HepG2 (cell line): ENCODE measurements around the gene PRICKLE2. TPM values are rescaled to one million over a fixed set of nuclear protein-coding genes. Genes with fewer than 3 reads are reported as not detected.

Experiments
- ATAC-seq: fragments of 200-7000 bp; cut with Tn5 transposase; 3 replicates; pipeline ENCODE4 v1.9.1; 2020; ENCODE audit warnings: mild to moderate bottlenecking, moderate library complexity
- BruUV-seq: library from RNA; stranded (reverse); fragments of 400-500 nt; replicated peaks from 2 replicates; lab custom pipeline; 2021; lab: Mats Ljungman, UMichigan
- CTCF ChIA-PET: fragments of 300-600 bp; formaldehyde crosslinking; extraction: SDS; loops from one replicate; lab custom pipeline; 2021; ENCODE audit warnings: low total read pairs, inconsistent platforms, low intra/inter-chr PET ratio; lab: Yijun Ruan, JAX
- POLR2A ChIA-PET: fragments of 350-600 bp; sonication (Branson Sonifier 250); formaldehyde crosslinking; loops from one replicate; lab custom pipeline; 2020; ENCODE audit warnings: antibody characterized with exemption, inconsistent platforms; lab: Yijun Ruan, JAX
- DNase-seq: peaks from one replicate; pipeline ENCODE4 v3.0.0-alpha.2; 2015; ENCODE audit warnings: low spot score
- FAIRE-seq: peaks from 3 replicates; lab custom pipeline; 2011; peaks lifted over from hg19 to GRCh38; lab: Jason Lieb, UNC
- H2AFZ ChIP-seq: one replicate; pipeline ENCODE4 v1.6.1; 2011; ENCODE audit warnings: low read length, inconsistent platforms
- H3K27ac ChIP-seq: fragments of 300-600 bp; 3 replicates; pipeline ENCODE4 v1.8.0; 2011; ENCODE audit warnings: mixed run types, mild to moderate bottlenecking, mixed read lengths, low read length, inconsistent platforms; ENCODE audit not compliant: insufficient read depth; ENCODE audit errors: extremely low read length
- H3K27me3 ChIP-seq, 2 experiments: fragments of 200-600 bp in 1 of 2; 2 replicates in 1 of 2; 3 replicates in 1 of 2; pipeline versions ENCODE4 v1.6.0 to v1.8.0; 2011; ENCODE audit warnings: low read length in 2 of 2, mild to moderate bottlenecking in 2 of 2, moderate library complexity in 2 of 2, inconsistent platforms in 1 of 2; ENCODE audit not compliant: insufficient read depth in 2 of 2, control insufficient read depth in 1 of 2
- H3K36me3 ChIP-seq, 2 experiments: fragments of 200-600 bp in 1 of 2; replicated peaks in 1 of 2; 2 replicates in 1 of 2; 3 replicates in 1 of 2; pipeline versions ENCODE4 v1.5.1 to v1.8.0; 2011; ENCODE audit warnings: low read length in 2 of 2, inconsistent platforms in 1 of 2; ENCODE audit not compliant: insufficient read depth in 2 of 2, control insufficient read depth in 1 of 2
- H3K4me1 ChIP-seq: 2 replicates; pipeline ENCODE4 v1.5.1; 2012; ENCODE audit warnings: low read length, inconsistent platforms; ENCODE audit not compliant: insufficient read depth
- H3K4me2 ChIP-seq: 2 replicates; pipeline ENCODE4 v1.6.0; 2011; ENCODE audit warnings: low read depth, low read length, inconsistent platforms
- H3K4me3 ChIP-seq, 3 experiments: fragments of 200-600 bp in 1 of 3; sonication (generic), shearing (Covaris generic) in 1 of 3; replicated peaks in 1 of 3; 2 replicates each; pipeline ENCODE4 v1.5.1; 2011 to 2016; ENCODE audit warnings: low read length in 3 of 3, inconsistent platforms in 2 of 3, low read depth in 2 of 3, mild to moderate bottlenecking in 2 of 3, control low read depth in 1 of 3, mixed read lengths in 1 of 3; ENCODE audit not compliant: insufficient read depth in 1 of 3
- H3K79me2 ChIP-seq: one replicate; pipeline ENCODE4 v1.6.1; 2011; ENCODE audit warnings: low read length, inconsistent platforms; ENCODE audit not compliant: insufficient read depth
- H3K9ac ChIP-seq: 2 replicates; pipeline ENCODE4 v1.6.0; 2011; ENCODE audit warnings: mild to moderate bottlenecking, low read depth, low read length, inconsistent platforms; ENCODE audit not compliant: insufficient read depth
- H3K9me3 ChIP-seq: 2 replicates; pipeline ENCODE4 v1.5.1; 2012; ENCODE audit warnings: mild to moderate bottlenecking, low read length
- H4K20me1 ChIP-seq: 2 replicates; pipeline ENCODE4 v1.6.0; 2011; ENCODE audit warnings: inconsistent platforms, mild to moderate bottlenecking, low read length, moderate library complexity; ENCODE audit not compliant: insufficient read depth
- CBFB ChIP-seq: sonication (generic); formaldehyde crosslinking; IDR thresholded peaks from 2 replicates; pipeline ENCODE4 v1.4.0; 2020; ENCODE audit warnings: missing genetic modification reagents
- KMT2B ChIP-seq: IDR thresholded peaks from 2 replicates; pipeline ENCODE4 v1.6.1; 2016; ENCODE audit warnings: missing genetic modification reagents, missing compliant biosample characterization
- WGBS: methylation state at CpG from one replicate; pipeline ENCODE4 v1.1.6; 2017; ENCODE audit warnings: low lambda C conversion rate; 5-methylcytosine and 5-hydroxymethylcytosine counted together
- in situ Hi-C: cut with HindIII; loops from 2 replicates; pipeline ENCODE4 v1.10.0; 2017; ENCODE audit warnings: low pct_unique_long_range_greater_than_20kb; ENCODE audit not compliant: extremely low pct_ligation_motif_present
- intact Hi-C: fragments of 100-400 bp; cut with micrococcal nuclease; formaldehyde crosslinking; loops from one replicate; pipeline ENCODE4 v1.10.0; 2022; ENCODE audit not compliant: unreplicated experiment
- polyA plus RNA-seq, 8 experiments: library from polyadenylated mRNA; depleted of rRNA in 3 of 8; stranded (reverse) in 7 of 8; unstranded in 1 of 8; fragments of >200 nt; fragmentation: Illumina TruSeq in 4 of 8; extraction: Trizol in 4 of 8; gene quantifications; 2 replicates each; pipeline versions ENCODE4 v1.2.1 to v1.2.3, GENCODE V29; 2011 to 2016; ENCODE audit warnings: low read depth in 4 of 8, missing spikeins in 1 of 8, mixed read lengths in 1 of 8; ENCODE audit not compliant: insufficient read depth in 1 of 8
- total RNA-seq, 5 experiments: library from RNA; depleted of rRNA; stranded (reverse); fragments of >200 nt; fragmentation: Illumina TruSeq; extraction: Trizol; gene quantifications; 2 replicates each; pipeline ENCODE4 v1.2.3, GENCODE V29; 2016; ENCODE audit warnings: low read depth in 1 of 5
- TF ChIP-seq, protein P1 (sequence below): sonication (generic); formaldehyde crosslinking; IDR thresholded peaks from 2 replicates; pipeline ENCODE4 v1.4.0; 2020; ENCODE audit warnings: low read depth, missing genetic modification reagents
- TF ChIP-seq, protein P2 (sequence below): sonication (generic); formaldehyde crosslinking; IDR thresholded peaks from 2 replicates; pipeline ENCODE4 v1.8.0; 2022; ENCODE audit warnings: mild to moderate bottlenecking, missing genetic modification reagents, moderate library complexity

Gene PRICKLE2
- total and polyA plus RNA-seq, 2 of the 13 experiments (the other 11 are each of a cell fraction or from before 2014, with no cell fraction given), result 0.01 to 0.07 TPM

DNA sequence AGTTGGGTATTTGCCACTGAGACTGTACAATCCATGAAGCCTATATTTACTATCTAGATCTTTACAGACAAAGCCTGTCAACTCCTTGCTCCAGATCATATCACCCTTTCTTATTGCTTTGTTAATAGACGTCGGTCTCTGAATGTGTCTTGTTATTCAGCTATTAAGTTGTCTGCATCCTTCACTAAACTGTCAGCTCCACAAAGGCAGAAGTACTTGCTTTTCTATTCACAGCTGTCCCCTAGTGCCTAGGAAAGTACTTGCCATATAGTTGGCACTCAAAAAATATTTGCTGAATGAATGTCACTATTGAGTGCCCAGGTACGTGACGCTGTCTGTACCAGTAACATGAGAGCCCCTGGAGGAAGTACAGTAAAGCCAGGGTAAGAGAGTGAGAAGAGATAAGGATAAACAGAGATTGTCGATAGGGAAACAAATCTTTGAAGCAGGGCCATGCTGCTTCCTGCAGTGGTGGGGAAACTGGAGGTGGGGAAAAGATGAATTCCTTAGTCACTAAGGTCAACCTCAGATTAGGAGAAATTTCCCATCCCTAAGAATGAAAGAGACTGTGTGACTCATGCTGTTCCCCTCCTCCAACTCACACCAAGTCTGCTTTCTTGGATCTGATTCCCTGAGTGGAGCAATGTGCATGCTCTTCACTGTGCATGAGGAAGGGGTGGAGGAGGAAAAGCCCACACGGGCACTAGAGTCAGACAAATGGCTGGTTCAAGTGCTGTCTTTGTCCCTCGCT, 36.3 kb downstream of the PRICKLE2 start:
- no peaks in the 10 kb centered on the region for H3K79me2 ChIP-seq
- H3K4me2 ChIP-seq, result no peak overlapping the region
- no peak overlapping the region for H3K27ac ChIP-seq
- no peak overlapping the region for H3K9ac ChIP-seq
- no TSS peak for BruUV-seq
- ChIA-PET CTCF (no interaction called here), POLR2A (no interaction called here)
- no peak overlapping the region for H3K4me3 ChIP-seq
- 68% methylated on average over 7 of the region's 7 CpGs for WGBS
- no peak overlapping the region for H2AFZ ChIP-seq
- intact Hi-C loops, result no loop called here
- ATAC-seq (no peak), DNase-seq (no peak), FAIRE-seq (no peak)
- H3K27me3 ChIP-seq, result no peaks in the 10 kb centered on the region
- H3K36me3 ChIP-seq, result no peaks in the 10 kb centered on the region
- TF ChIP-seq, protein P1, sequence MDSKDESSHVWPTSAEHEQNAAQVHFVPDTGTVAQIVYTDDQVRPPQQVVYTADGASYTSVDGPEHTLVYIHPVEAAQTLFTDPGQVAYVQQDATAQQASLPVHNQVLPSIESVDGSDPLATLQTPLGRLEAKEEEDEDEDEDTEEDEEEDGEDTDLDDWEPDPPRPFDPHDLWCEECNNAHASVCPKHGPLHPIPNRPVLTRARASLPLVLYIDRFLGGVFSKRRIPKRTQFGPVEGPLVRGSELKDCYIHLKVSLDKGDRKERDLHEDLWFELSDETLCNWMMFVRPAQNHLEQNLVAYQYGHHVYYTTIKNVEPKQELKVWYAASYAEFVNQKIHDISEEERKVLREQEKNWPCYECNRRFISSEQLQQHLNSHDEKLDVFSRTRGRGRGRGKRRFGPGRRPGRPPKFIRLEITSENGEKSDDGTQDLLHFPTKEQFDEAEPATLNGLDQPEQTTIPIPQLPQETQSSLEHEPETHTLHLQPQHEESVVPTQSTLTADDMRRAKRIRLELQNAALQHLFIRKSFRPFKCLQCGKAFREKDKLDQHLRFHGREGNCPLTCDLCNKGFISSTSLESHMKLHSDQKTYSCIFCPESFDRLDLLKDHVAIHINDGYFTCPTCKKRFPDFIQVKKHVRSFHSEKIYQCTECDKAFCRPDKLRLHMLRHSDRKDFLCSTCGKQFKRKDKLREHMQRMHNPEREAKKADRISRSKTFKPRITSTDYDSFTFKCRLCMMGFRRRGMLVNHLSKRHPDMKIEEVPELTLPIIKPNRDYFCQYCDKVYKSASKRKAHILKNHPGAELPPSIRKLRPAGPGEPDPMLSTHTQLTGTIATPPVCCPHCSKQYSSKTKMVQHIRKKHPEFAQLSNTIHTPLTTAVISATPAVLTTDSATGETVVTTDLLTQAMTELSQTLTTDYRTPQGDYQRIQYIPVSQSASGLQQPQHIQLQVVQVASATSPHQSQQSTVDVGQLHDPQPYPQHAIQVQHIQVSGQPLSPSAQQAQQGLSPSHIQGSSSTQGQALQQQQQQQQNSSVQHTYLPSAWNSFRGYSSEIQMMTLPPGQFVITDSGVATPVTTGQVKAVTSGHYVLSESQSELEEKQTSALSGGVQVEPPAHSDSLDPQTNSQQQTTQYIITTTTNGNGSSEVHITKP (CRISPR knock-in tag), result no peak
- TF ChIP-seq, protein P2, sequence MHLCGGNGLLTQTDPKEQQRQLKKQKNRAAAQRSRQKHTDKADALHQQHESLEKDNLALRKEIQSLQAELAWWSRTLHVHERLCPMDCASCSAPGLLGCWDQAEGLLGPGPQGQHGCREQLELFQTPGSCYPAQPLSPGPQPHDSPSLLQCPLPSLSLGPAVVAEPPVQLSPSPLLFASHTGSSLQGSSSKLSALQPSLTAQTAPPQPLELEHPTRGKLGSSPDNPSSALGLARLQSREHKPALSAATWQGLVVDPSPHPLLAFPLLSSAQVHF (CRISPR knock-in tag), result no peak
- no peak for TF ChIP-seq CBFB (CRISPR knock-in tag)
- no peak for TF ChIP-seq KMT2B (CRISPR knock-in tag)
- no peaks in the 10 kb centered on the region for H3K9me3 ChIP-seq
- H3K4me1 ChIP-seq, result peaks cover 10% of the 10 kb centered on the region
- in situ Hi-C loops, result no loop called here
- no peaks in the 10 kb centered on the region for H4K20me1 ChIP-seq
